ENCODE results near the gene CPAMD8.
"Not testable (repeated sequence)": the region's sequence is repeated elsewhere in the genome, so short reads cannot be mapped to it uniquely, and the experiment has no call there.

The CPAMD8 gene

DNA sequence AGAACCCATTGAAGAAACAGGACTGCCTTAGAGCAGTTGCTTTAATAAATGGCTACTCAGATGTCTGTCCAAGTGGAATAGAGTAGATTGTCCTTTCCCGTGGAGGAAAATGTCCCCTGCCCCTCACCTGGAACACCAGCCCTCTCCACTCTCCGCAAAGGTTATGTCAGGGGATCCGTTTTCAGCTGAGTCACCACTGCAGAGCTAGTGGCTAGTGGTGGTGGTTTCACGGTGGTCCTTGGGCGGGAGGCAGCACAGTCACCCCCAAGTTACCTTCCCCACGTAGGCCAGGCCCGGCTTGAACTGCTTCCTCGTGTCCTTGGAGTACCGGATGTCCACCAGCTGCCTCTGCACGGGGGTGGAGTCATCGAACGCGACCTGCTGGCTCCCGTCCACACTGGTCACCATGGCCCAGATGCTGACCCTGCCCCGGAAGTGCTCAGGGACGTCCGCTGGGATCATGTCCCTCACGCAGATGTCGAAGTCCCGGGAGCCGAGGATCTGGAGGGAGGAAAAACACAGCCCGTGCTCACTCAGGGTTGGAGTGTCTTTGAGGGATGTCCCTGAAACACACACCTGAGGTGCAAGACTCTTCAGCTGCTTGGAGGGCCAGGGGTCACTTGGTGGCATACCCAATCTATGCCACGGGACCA is 29.6 kb downstream of the CPAMD8 start:
- not testable (repeated sequence) for DNase-seq

DNA sequence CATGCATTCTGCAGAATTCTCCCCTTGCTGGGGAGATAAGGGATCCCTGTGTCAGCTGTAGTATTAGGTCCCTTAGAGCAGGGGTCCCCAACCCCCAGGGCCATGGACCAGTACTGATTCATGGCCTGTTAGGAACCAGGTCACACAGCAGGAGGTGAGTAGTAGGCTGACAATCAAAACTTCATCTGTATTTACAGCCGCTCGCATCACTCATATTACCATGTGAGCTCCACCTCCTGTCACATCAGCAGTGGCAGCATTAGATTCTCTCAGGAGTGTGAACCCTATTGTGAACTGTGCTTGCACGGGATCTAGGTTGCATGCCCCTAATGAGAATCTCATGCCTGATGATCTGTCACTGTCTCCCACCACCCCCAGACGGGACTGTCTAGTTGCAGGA is 37.9 kb downstream of the CPAMD8 start:
- no peak for DNase-seq

DNA sequence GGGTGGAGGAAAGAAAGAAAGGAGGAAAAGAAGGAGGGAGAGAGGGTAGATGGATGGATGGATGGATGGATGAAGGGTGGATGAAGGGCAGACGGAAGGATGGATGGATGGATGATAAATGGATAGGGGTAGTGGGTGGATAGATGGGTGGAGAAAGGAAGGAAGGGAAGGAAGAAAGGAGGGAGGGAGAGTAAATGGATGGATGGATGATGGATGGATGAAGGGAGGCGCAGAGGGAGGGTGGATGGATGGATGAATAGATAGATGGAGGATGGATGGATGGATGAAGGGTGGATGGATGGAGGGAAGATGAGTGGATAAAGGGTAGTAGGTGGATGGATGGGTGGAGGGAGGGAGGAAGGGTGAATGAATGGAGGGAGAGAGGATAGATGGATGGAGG is 41.2 kb downstream of the CPAMD8 start:
- DNase-seq = no peak

DNA sequence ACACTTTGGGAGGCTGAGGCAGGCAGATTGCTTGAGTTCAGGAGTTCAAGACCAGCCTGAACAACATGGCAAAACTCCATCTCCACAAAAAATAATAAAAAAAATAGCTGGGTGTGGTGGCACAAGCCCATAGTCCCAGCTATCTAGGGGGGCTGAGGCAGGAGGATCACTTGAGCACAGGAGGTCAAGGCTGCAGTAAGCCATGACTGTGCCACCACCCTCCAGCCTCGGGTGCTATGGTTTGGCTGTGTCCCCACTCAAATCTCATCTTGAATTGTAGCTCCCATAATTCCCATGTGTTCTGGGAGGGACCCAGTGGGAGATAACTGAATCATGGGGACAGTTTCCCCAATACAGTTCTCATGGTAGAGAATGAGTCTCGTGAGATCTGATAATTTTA is 44.0 kb downstream of the CPAMD8 start:
- not testable (repeated sequence) for DNase-seq

- DNase-seq = no peak
Observed at GRCh38 chr19:16978839-16979802, 47.5 kb downstream of the CPAMD8 start.

- no peak for DNase-seq
Observed at GRCh38 chr19:16978156-16978555, 48.5 kb downstream of the CPAMD8 start.

GRCh38 chr19:16977306-16977705 is 49.3 kb downstream of the CPAMD8 start:
- no peak for DNase-seq

- no peak for DNase-seq
Observed at GRCh38 chr19:16976446-16976845, 50.2 kb downstream of the CPAMD8 start.

- DNase-seq = no peak
Observed at GRCh38 chr19:16970821-16971220, 55.8 kb downstream of the CPAMD8 start.

- no peak for DNase-seq
Observed at GRCh38 chr19:16969135-16969534, 57.5 kb downstream of the CPAMD8 start.

DNA sequence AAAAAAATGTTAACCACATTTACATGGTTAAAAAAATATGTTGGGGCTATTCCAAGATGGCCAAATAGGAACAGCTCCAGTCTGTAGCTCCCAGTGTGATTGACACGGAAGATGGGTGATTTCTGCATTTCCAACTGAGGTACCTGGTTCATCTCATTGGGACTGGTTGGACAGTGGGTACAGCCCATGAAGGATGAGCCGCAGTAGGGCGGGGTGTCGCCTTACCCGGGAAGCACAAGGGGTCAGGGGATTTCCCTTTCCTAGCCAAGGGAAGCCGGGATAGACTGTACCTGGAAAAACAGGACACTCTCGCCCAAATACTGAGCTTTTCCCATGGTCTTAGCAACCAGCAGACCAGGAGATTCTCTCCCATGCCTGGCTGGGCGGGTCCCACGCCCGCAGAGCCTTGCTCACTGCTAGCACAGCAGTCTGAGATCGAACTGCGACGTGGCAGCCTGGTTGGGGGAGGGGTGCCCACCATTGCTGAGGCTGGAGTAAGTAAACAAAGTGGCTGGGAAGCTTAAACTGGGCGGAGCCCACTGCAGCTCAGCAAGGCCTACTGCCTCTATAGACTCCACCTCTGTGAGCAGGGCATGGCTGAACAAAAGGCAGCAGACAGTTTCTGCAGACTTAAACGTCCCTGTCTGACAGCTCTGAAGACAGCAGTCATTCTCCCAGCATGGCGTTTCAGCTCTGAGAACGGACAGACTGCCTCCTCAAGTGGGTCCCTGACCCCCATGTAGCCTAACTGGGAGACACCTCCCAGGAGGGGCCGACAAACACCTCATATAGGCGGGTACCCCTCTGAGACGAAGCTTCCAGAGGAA is 65.4 kb downstream of the CPAMD8 start:
- not testable (repeated sequence) for DNase-seq

- DNase-seq = not testable (repeated sequence)
Observed at GRCh38 chr19:16958277-16958676, 68.3 kb downstream of the CPAMD8 start.

DNA sequence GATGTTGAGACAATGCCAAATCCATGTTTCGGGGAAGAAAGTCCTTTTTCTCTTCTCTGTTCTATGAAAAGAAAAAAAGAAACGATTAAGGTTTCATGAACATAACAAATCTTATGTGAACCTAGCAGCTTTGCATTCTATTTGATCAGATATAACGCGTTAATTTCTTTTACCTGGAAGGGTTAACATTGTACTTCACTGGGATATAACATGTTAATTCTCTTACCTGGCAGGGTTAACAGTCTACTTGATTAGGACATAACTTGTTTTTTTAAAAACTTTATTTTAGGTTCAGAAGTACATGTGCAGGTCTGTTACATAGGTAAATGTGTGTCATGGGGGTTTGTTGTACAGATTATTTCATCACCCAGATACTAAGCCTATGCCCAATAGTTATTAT is 68.8 kb downstream of the CPAMD8 start:
- no peak for DNase-seq

DNA sequence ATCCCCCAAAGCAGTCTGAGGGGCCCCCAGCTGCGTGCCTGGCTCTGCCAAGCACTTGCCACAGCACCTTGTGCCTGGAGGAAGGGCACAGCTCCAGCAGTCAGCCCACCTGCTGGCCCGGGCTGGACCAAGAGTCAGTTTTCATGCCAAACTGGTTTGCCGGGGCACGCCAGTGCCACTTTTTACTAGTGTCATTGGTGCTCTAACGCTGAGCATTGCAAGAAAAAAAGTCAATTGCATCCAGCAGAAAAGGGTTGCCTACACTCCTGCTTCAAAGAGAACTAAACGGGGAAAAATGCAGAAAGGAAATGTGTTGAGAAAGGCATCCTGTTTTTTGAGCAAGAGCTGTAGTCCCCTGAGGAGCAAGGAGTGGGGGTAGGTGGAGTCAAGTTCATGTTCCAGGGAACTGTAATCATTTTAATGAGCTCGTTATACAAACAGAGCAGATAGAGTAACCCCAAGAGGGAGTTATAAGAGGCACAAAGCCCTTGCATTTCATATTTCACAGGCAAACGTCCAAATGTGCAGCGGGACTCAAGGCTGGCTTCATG is 69.4 kb downstream of the CPAMD8 start:
- no peak for DNase-seq

DNA sequence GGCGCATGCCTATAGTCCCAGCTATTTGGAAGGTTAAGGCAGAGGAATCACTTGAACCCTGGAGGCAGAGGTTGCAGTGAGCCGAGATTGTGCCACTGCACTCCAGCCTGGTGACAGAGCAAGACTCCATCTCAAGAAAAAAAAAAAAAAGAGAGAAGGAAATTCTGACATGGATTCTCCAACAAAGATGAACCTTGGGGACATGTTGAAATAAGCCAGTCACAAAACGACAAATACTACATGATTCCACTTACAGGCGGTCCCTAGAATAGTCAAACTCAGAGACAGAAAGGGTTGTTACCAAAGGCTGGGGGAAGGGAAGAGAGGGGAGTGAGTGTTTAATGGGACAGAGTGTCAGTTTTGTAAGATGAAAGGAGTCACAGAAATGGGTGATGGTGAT is 71.4 kb downstream of the CPAMD8 start:
- no peak for DNase-seq

DNA sequence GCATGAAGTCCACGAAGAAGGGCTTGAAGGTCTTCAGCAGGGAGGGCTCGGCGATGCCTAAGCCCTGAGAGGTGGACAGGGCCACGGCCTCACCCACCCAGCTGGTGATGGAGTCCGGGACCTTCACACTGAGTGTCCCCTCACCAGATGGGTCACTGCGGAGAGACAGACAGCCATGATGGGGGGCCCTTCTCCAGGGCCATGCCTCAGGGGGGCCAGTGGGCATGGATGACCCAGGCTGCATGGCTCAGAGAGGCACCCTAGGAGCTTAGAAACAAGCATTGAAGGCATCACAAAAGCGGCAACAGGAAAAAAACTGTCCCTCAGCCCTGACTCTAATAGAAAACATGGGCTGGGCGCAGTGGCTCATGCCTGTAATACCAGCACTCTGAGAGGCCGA is 74.6 kb downstream of the CPAMD8 start:
- no peak for DNase-seq

DNA sequence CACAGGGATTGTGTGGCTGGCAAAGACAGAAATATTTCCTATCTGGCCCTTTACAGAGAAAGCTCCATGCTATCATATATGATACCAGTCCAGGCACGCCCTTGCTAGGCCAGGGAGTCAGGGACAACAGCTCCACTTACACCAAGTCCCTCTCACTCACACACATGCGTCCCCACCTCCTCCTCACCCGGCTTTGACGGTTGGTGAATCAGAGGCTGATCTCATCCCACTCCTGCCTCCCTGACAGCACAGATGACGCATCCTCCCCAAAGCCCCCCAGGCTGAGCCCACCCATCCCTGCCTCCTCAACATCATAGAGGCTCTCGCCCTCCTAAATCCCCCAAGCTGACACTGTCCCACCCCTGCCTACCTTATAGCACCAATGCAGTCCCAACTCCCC is 75.1 kb downstream of the CPAMD8 start:
- DNase-seq = no peak

GRCh38 chr19:16949496-16950023 is 77.0 kb downstream of the CPAMD8 start:
- DNase-seq = no peak

DNA sequence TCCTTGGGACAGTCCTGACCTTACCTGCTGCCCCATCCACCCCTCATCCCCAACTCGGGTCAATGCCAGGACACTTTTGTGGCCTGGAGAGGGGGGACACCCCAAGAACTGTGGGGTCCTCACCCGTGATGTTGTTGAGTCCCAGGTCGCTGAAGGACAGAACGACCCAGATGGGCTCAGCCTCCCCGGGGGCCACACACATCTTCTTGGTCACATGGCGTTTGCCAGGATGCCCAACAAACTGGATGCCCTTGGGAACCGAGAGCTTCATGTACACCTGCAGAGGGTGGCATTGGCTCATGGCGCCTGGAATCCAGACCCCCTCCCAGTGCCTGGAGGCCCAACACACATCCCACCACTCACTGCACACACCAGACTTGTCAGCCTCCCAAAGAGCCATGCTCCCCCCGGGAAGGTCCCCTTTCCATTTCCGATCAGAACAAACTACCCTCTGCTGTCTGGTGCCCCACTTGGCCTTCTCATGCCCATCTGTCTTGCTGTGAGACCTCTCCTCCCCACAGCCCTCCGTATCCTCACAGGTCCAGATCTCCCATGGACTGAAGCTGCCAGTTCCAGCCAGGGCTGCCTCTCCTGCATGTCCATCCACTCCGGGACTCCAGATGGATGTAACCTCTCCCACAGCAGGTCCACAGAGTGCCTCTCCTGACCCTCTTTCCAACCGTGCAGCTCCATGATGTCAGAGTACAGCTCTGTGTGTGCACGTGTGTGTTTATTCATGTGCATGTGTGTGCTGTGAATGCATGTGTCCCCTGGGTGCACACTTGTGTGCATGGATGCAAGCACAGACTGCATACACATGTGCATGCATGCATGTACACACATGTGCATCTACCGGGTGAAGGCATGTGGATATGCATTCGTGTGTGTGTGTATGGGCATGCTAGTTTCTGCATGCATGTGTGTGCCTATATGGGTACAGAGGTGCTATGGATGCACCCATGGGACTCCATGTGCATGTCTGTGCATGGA is 79.4 kb downstream of the CPAMD8 start:
- DNase-seq = no peak

DNA sequence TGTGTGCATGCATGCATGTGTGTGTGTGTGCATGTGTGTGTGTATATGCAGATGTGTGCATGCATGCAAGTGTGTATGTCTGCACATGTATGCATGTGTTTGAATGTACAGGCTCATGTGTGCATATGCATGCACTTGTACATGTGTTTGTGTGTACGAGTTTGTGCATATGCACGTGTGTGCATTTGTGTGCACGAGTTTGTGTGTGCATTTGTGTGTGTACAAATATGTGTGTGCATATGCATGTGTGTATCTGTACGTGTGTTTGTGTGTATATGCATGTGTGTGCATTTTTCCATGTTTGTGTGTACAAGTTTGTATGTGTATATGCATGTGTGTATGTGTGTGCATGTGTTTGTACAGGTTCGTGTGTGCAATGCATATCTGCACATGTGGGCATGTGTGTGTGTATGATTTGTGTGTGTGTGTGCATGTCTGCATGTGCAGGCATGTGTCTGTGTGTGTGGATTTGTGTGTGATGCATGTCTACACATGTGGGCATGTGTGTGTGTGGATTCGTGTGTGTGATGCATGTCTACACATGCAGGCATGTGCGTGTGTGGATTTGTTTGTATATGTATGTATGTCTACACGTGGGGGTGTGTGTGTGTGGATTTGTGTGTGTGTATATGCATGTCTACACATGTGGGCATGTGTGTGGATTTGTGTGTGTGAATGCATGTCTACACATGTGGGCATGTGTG is 80.7 kb downstream of the CPAMD8 start:
- no peak for DNase-seq

DNA sequence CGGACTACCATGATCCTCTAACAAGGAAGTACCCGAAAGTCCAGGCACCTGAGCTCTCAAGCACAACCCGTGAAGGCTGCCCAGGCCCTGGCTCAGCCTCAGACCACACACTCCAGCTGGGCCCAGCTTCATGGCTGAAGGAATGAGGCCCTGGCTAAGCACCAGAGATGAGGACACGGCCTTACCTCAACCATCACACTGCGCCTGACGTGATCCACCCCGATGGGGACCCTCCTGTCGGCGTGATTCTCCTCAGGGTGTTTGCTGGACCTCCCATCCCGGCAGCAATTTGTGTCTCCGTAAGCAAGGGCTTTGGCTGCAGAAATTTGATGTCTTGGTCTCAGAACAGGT is 81.3 kb downstream of the CPAMD8 start:
- DNase-seq = no peak
